ENCODE results near the gene SLC39A5. TPM values are rescaled to one million over a fixed set of nuclear protein-coding genes. Genes with fewer than 3 reads are reported as not detected.
"Not testable (repeated sequence)": the region's sequence is repeated elsewhere in the genome, so short reads cannot be mapped to it uniquely, and the experiment has no call there.

Gene SLC39A5
- total and polyA plus RNA-seq, 9 donors = 0.32 to 18.5 (median 0.53) TPM

- not testable (repeated sequence) for H3K27ac ChIP-seq (ENCODE audit: low read length); H3K27me3 ChIP-seq (ENCODE audit: control insufficient read depth, insufficient read depth, low read length); DNase-seq; H3K4me3 ChIP-seq (ENCODE audit: low read length); H3K36me3 ChIP-seq (ENCODE audit: control insufficient read depth, insufficient read depth, low read length); H3K4me1 ChIP-seq (ENCODE audit: control insufficient read depth, insufficient read depth, low read length); H3K9me3 ChIP-seq (replicated peaks; ENCODE audit: control insufficient read depth, low read depth, low read length)
- 83% methylated on average over 8 of the region's 11 CpGs for WGBS (ENCODE audit: insufficient coverage)
Observed at GRCh38 chr12:56196818-56197550, 32.9 kb upstream of the SLC39A5 start.

- DNase-seq = no peak
- no peaks in the 10 kb centered on the region for H3K4me1 ChIP-seq (ENCODE audit: control insufficient read depth, insufficient read depth, low read length)
- WGBS (ENCODE audit: insufficient coverage) = 88% methylated on average over 5 of the region's 9 CpGs
- no peak overlapping the region for H3K27ac ChIP-seq (ENCODE audit: low read length)
- H3K9me3 ChIP-seq (replicated peaks; ENCODE audit: control insufficient read depth, low read depth, low read length) = no peaks in the 10 kb centered on the region
- H3K27me3 ChIP-seq (ENCODE audit: control insufficient read depth, insufficient read depth, low read length) = no peaks in the 10 kb centered on the region
- no peaks in the 10 kb centered on the region for H3K36me3 ChIP-seq (ENCODE audit: control insufficient read depth, insufficient read depth, low read length)
- H3K4me3 ChIP-seq (ENCODE audit: low read length) = no peak overlapping the region
Observed at GRCh38 chr12:56197921-56198635, 31.8 kb upstream of the SLC39A5 start.

- DNase-seq = no peak
- Histone ChIP-seq H3K4me3 (ENCODE audit: low read length) (no peak overlapping the region), H3K36me3 (ENCODE audit: control insufficient read depth, insufficient read depth, low read length) (no peaks in the 10 kb centered on the region), H3K9me3 (replicated peaks; ENCODE audit: control insufficient read depth, low read depth, low read length) (no peaks in the 10 kb centered on the region), H3K27me3 (ENCODE audit: control insufficient read depth, insufficient read depth, low read length) (no peaks in the 10 kb centered on the region), H3K4me1 (ENCODE audit: control insufficient read depth, insufficient read depth, low read length) (no peaks in the 10 kb centered on the region), H3K27ac (ENCODE audit: low read length) (no peak overlapping the region)
- 63% methylated on average over 1 of the region's 1 CpG for WGBS (ENCODE audit: insufficient coverage)
Observed at GRCh38 chr12:56198836-56199235, 31.0 kb upstream of the SLC39A5 start.

GRCh38 chr12:56202366-56202765 lies 27.5 kb upstream of the SLC39A5 start:
- Histone ChIP-seq H3K27ac (ENCODE audit: low read length) (no peak overlapping the region), H3K36me3 (ENCODE audit: control insufficient read depth, insufficient read depth, low read length) (peaks cover 29% of the 10 kb centered on the region), H3K27me3 (ENCODE audit: control insufficient read depth, insufficient read depth, low read length) (no peaks in the 10 kb centered on the region), H3K9me3 (replicated peaks; ENCODE audit: control insufficient read depth, low read depth, low read length) (no peaks in the 10 kb centered on the region), H3K4me3 (ENCODE audit: low read length) (no peak overlapping the region), H3K4me1 (ENCODE audit: control insufficient read depth, insufficient read depth, low read length) (no peaks in the 10 kb centered on the region)
- 43% methylated on average over 1 of the region's 1 CpG for WGBS (ENCODE audit: insufficient coverage)
- DNase-seq = no peak

- WGBS (ENCODE audit: insufficient coverage) = no CpG with 5 or more reads among the region's 2 CpGs
- Histone ChIP-seq H3K36me3 (ENCODE audit: control insufficient read depth, insufficient read depth, low read length) (peaks cover 34% of the 10 kb centered on the region), H3K4me1 (ENCODE audit: control insufficient read depth, insufficient read depth, low read length) (no peaks in the 10 kb centered on the region), H3K27ac (ENCODE audit: low read length) (no peak overlapping the region), H3K9me3 (replicated peaks; ENCODE audit: control insufficient read depth, low read depth, low read length) (no peaks in the 10 kb centered on the region), H3K4me3 (ENCODE audit: low read length) (no peak overlapping the region), H3K27me3 (ENCODE audit: control insufficient read depth, insufficient read depth, low read length) (no peaks in the 10 kb centered on the region)
- DNase-seq = no peak
Observed at GRCh38 chr12:56202838-56203237, 27.0 kb upstream of the SLC39A5 start.

GRCh38 chr12:56204275-56204674 lies 25.6 kb upstream of the SLC39A5 start:
- no peaks in the 10 kb centered on the region for H3K4me1 ChIP-seq (ENCODE audit: control insufficient read depth, insufficient read depth, low read length)
- DNase-seq = no peak
- H3K4me3 ChIP-seq (ENCODE audit: low read length) = no peak overlapping the region
- H3K9me3 ChIP-seq (replicated peaks; ENCODE audit: control insufficient read depth, low read depth, low read length) = no peaks in the 10 kb centered on the region
- no peak overlapping the region for H3K27ac ChIP-seq (ENCODE audit: low read length)
- peaks cover 44% of the 10 kb centered on the region for H3K36me3 ChIP-seq (ENCODE audit: control insufficient read depth, insufficient read depth, low read length)
- no peaks in the 10 kb centered on the region for H3K27me3 ChIP-seq (ENCODE audit: control insufficient read depth, insufficient read depth, low read length)

GRCh38 chr12:56205445-56205844 lies 24.4 kb upstream of the SLC39A5 start:
- Histone ChIP-seq H3K27me3 (ENCODE audit: control insufficient read depth, insufficient read depth, low read length) (no peaks in the 10 kb centered on the region), H3K4me1 (ENCODE audit: control insufficient read depth, insufficient read depth, low read length) (no peaks in the 10 kb centered on the region), H3K36me3 (ENCODE audit: control insufficient read depth, insufficient read depth, low read length) (peaks cover 50% of the 10 kb centered on the region), H3K4me3 (ENCODE audit: low read length) (no peak overlapping the region), H3K9me3 (replicated peaks; ENCODE audit: control insufficient read depth, low read depth, low read length) (no peaks in the 10 kb centered on the region), H3K27ac (ENCODE audit: low read length) (no peak overlapping the region)
- no peak for DNase-seq

GRCh38 chr12:56206452-56207166 lies 23.2 kb upstream of the SLC39A5 start:
- Histone ChIP-seq H3K27me3 (ENCODE audit: control insufficient read depth, insufficient read depth, low read length) (no peaks in the 10 kb centered on the region), H3K27ac (ENCODE audit: low read length) (no peak overlapping the region), H3K9me3 (replicated peaks; ENCODE audit: control insufficient read depth, low read depth, low read length) (no peaks in the 10 kb centered on the region), H3K4me1 (ENCODE audit: control insufficient read depth, insufficient read depth, low read length) (no peaks in the 10 kb centered on the region), H3K36me3 (ENCODE audit: control insufficient read depth, insufficient read depth, low read length) (peaks cover 60% of the 10 kb centered on the region), H3K4me3 (ENCODE audit: low read length) (no peak overlapping the region)
- 63% methylated on average over 9 of the region's 14 CpGs for WGBS (ENCODE audit: insufficient coverage)
- DNase-seq = peak; percentile 63

GRCh38 chr12:56208006-56208405 lies 21.8 kb upstream of the SLC39A5 start:
- Histone ChIP-seq H3K9me3 (replicated peaks; ENCODE audit: control insufficient read depth, low read depth, low read length) (no peaks in the 10 kb centered on the region), H3K27ac (ENCODE audit: low read length) (no peak overlapping the region), H3K4me1 (ENCODE audit: control insufficient read depth, insufficient read depth, low read length) (no peaks in the 10 kb centered on the region), H3K36me3 (ENCODE audit: control insufficient read depth, insufficient read depth, low read length) (peaks cover 69% of the 10 kb centered on the region), H3K27me3 (ENCODE audit: control insufficient read depth, insufficient read depth, low read length) (no peaks in the 10 kb centered on the region), H3K4me3 (ENCODE audit: low read length) (no peak overlapping the region)
- no peak for DNase-seq
- 73% methylated on average over 4 of the region's 6 CpGs for WGBS (ENCODE audit: insufficient coverage)

- Histone ChIP-seq H3K36me3 (ENCODE audit: control insufficient read depth, insufficient read depth, low read length) (peaks cover 68% of the 10 kb centered on the region), H3K27ac (ENCODE audit: low read length) (no peak overlapping the region), H3K9me3 (replicated peaks; ENCODE audit: control insufficient read depth, low read depth, low read length) (no peaks in the 10 kb centered on the region), H3K4me3 (ENCODE audit: low read length) (no peak overlapping the region), H3K27me3 (ENCODE audit: control insufficient read depth, insufficient read depth, low read length) (no peaks in the 10 kb centered on the region), H3K4me1 (ENCODE audit: control insufficient read depth, insufficient read depth, low read length) (no peaks in the 10 kb centered on the region)
- no CpG with 5 or more reads among the region's 1 CpG for WGBS (ENCODE audit: insufficient coverage)
- DNase-seq = no peak
Observed at GRCh38 chr12:56212361-56212760, 17.5 kb upstream of the SLC39A5 start.
